GM18507 (cell line): ENCODE data around the gene AAK1.
"Not testable (repeated sequence)": the region's sequence is repeated elsewhere in the genome, so short reads cannot be mapped to it uniquely, and the experiment has no call there.

Source experiments
- DNase-seq: peaks from one replicate; pipeline ENCODE4 v3.0.0; 2011; ENCODE audit warnings: low read depth; ENCODE audit not compliant: insufficient read length; ENCODE audit errors: extremely low spot score
- FAIRE-seq: peaks from 2 replicates; lab custom pipeline; 2011; peaks lifted over from hg19 to GRCh38; lab: Jason Lieb, UNC

The AAK1 gene

GRCh38 chr2:69643602-69644505, at the start of gene AAK1:
Gene AAK1 (minus strand): TSS chr2:69643739. CDS start chr2:69643040, 699 bp downstream.
- peak; percentile 82 for FAIRE-seq
- peak; percentile 73 for DNase-seq

DNA sequence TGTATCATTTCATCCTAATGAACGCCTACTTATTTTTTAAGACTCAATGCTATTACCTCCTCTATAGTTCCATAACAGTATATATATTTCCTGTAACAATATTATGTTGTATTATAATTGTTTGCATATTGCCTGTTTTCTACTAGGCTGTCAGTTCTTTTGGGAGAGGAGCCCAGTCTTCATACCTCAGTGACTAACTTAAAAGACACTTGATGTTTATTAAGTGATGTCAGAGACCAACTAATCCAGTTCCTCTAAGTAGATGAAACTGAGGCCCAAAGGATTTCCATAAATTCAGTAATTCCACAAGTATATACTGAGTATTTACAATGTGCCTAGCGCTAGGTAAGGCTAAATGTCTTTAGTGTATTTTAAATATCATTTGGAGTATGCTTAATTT, 48.9 kb upstream of the AAK1 start:
- FAIRE-seq (no peak), DNase-seq (no peak)

DNA sequence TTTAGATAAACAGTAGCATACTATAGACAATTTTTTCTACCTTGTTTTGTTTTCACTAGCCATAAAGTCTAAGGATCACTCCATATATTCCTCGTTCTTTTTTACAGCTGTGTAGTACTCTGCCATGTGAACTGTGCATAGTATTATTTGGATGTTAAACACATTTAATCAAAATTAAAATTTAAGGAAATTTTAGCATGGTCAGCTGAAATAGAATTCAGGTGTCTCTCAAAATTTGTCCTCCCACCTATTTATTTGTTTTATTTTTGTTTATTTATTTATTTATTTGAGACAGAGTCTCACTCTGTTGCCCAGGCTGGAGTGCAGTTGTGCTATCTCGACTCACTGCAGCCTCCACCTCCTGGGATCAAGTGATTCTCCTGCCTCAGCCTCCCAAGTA, 46.4 kb upstream of the AAK1 start:
- FAIRE-seq (no peak), DNase-seq (no peak)

DNA sequence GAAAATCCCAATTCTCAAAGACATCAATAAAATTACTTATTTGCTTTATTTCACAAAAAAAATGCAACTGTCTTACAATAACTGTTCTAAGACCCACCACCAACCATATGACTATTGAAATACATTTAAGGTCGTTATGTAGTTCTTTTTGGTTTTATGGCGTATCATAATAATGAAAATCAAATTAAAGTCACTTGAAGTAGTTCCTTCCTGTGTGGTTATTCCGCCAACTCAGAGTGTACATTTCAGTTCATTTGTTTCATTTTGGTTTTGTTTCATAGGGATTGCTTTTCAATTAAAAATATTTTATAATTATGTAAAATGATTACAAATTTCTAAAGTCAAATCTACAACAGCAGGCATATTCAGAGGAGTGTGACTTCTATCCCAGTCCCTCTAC, 45.9 kb upstream of the AAK1 start:
- FAIRE-seq (no peak), DNase-seq (no peak)

DNA sequence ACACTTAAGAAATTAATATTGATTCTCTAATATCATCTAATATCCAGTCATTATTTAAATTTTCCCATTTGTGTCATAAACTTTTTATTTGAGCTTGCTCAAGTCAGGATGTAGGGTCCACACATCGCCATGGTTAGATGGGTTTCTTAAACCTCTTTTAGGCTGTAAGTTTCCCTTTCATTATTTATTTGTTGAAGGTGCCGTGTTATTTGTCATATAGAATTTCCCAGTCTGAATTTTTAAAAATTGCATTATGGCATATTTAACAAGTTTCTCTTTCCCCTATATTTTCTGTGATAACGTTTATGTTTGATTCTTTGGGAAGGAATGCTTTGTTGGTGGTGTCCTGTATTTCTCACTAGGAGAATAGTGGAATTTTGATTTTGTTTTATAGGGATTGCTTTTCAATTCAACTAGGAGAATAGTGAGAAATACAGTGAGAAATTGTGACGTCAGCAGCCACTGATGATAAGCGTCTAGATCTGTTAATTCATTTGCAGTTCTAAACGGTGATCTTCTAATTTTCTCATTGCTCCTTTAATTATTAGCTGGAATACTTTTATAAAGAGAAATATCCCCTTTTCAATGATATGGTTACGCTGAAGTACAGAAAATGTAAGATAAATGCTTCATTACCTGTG, 44.6 kb upstream of the AAK1 start:
- no peak for FAIRE-seq
- DNase-seq = no peak

DNA sequence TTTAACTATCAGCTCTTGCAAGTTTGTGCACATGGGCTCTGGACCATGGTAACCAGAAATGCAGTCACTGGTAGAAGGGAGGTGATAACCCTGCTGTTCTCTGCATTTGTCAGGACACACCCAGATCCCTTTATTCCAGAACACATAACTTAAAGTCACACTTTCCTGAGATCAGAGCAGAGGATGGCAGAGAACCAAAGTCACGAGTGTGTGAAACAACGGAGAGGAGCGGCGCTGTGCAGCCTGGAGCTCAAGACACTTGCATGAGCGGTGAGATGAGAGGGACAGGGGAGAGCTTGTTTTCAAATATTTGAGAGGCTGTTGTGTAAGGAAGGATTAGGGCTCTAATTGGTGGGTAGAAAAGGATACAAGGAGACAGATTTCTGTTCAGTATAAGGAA, 43.3 kb upstream of the AAK1 start:
- no peak for FAIRE-seq
- no peak for DNase-seq

DNA sequence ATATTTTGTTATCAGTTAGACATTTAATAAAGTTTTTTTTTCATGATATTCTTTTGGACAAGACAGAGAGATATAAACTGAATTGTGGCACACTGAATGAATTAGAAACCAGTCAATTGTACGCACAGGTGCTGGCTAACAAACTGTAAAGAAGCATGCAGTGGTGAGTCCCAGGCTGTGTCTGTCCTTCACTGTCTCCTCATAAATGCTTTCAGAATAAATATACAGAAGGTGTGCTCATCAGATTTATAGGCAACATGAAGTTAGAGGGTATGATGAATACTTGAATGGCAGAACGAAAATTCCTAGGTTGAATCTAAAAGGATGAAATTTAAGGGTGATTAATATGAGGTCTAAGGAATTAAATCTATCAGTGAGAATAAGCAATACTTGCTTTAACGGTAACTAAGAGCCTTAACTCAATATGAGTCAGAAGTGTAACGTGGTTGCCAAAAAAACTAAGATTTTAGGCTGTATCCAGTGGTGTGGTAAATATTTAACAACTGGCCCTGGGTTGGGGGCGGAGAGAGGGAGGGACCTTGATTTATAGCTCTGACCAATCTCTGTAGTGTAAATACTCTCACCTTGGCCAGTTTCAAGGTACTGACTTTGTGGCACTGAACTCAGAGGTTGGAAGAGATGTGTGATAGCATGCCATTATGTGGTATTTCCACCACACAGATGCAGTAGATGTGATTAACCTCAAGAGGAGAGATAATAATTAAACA, 41.9 kb upstream of the AAK1 start:
- no peak for DNase-seq
- FAIRE-seq = peak; percentile 68

GRCh38 chr2:69683170-69683971, 39.8 kb upstream of the AAK1 start:
- FAIRE-seq (no peak), DNase-seq (no peak)

- FAIRE-seq (no peak), DNase-seq (no peak)
These were observed 39.0 kb upstream of the AAK1 start for GRCh38 chr2:69682525-69682924.

- no peak for FAIRE-seq
- DNase-seq = no peak
These were observed 36.6 kb upstream of the AAK1 start for GRCh38 chr2:69680001-69680675.

DNA sequence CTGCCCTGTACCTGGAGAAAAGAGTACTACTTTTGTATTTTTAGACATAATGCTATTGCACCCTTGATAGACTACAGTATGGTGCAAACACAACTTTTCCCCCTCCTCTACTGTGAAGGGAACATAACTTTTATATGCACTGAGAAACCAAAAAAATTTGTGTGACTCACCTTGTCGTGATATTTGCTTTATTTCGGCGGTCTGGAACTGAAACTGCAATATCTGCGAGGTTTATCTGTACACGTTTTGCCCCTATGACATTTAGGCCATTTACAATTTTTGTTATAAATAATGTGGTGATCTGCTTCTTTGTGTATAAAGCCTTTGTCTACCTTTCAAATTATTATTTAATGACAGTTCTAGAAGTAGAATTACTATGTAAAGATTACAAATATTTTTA, 34.4 kb upstream of the AAK1 start:
- FAIRE-seq = no peak
- DNase-seq = no peak

DNA sequence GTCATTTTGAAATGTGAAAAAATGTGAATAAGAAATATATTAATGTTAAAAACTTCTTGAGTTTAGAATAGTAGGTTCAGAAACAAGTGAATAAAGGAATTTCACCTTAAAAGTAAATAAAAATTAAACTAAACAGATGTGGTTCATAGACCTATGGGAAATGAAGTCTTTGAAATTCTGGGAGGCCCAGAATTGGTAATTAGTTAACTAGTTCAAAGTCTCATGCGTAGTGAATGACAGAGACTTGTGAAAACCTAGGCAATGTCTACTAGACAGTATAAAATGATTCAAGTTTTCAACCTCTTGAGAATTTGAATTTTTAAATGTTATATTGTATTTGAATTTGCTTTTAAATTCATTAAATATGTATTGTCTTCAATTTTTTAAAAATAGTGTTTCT, 32.6 kb upstream of the AAK1 start:
- FAIRE-seq = no peak

GRCh38 chr2:69674316-69674670, 30.8 kb upstream of the AAK1 start:
- DNase-seq = no peak
- no peak for FAIRE-seq

More for the DNA sequence above, 32.6 kb upstream of the AAK1 start:
- DNase-seq = no peak

GRCh38 chr2:69673098-69673497, 29.6 kb upstream of the AAK1 start:
- DNase-seq, FAIRE-seq: not testable (repeated sequence)

- FAIRE-seq (no peak), DNase-seq (no peak)
These were observed 26.1 kb upstream of the AAK1 start for GRCh38 chr2:69669666-69670065.

DNA sequence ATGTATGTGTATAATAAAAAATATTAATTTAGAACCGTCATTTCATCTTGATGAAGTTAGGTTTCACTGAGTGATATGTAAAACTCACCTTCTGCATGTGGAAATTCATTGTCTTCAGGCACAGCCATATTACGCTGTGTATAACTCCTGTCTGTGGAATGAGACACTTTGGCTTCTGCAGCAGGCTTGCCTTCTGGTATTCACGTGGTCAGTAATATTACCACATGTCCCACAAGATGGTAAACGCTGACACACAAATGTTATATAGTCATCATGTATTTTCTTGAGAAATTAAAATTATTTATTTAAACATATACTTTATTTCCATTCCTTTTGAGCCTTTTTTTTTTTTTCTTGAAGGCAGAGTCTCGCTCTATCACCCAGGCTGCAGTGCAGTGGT, 25.1 kb upstream of the AAK1 start:
- DNase-seq = no peak
- FAIRE-seq = no peak

GRCh38 chr2:69667805-69668382, 24.4 kb upstream of the AAK1 start:
- DNase-seq = no peak
- FAIRE-seq = no peak

GRCh38 chr2:69665152-69665551, 21.6 kb upstream of the AAK1 start:
- FAIRE-seq (no peak), DNase-seq (no peak)

- DNase-seq (no peak), FAIRE-seq (no peak)
These were observed 20.3 kb upstream of the AAK1 start for GRCh38 chr2:69663860-69664259.
